ENCODE results near the gene LDLR.
A peak's percentile ranks its signal among the peaks of the same experiment; 100 is the strongest.

DNA sequence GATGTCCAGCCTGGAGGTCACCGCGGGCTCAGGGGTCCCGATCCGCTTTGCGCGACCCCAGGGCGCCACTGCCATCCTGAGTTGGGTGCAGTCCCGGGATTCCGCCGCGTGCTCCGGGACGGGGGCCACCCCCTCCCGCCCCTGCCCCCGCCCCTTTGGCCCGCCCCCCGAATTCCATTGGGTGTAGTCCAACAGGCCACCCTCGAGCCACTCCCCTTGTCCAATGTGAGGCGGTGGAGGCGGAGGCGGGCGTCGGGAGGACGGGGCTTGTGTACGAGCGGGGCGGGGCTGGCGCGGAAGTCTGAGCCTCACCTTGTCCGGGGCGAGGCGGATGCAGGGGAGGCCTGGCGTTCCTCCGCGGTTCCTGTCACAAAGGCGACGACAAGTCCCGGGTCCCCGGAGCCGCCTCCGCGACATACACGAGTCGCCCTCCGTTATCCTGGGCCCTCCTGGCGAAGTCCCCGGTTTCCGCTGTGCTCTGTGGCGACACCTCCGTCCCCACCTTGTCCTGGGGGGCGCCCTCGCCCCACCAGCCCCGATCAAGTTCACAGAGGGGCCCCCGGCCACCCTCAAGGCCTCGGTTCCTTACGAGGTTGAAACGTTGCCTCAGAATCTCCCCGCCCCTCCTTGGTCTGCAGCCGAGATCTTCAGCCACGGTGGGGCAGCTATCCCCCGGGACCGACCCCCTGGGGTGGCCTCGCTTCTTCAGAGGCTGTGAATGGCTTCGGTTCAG is 1.2 kb downstream of the LDLR start:
- peak; percentile 98 to 99 for TF ChIP-seq POLR2A (IDR thresholded peaks at IDR 0.05)
- TF ChIP-seq, protein P1, sequence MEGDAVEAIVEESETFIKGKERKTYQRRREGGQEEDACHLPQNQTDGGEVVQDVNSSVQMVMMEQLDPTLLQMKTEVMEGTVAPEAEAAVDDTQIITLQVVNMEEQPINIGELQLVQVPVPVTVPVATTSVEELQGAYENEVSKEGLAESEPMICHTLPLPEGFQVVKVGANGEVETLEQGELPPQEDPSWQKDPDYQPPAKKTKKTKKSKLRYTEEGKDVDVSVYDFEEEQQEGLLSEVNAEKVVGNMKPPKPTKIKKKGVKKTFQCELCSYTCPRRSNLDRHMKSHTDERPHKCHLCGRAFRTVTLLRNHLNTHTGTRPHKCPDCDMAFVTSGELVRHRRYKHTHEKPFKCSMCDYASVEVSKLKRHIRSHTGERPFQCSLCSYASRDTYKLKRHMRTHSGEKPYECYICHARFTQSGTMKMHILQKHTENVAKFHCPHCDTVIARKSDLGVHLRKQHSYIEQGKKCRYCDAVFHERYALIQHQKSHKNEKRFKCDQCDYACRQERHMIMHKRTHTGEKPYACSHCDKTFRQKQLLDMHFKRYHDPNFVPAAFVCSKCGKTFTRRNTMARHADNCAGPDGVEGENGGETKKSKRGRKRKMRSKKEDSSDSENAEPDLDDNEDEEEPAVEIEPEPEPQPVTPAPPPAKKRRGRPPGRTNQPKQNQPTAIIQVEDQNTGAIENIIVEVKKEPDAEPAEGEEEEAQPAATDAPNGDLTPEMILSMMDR (IDR thresholded peaks at IDR 0.05): no peak
